Motor neuron (in vitro differentiated cells): ENCODE measurements around the gene ERF. TPM values are rescaled to one million over a fixed set of nuclear protein-coding genes. Genes with fewer than 3 reads are reported as not detected.

Experiments
- ATAC-seq, 8 experiments: fragments of 200-7000 bp; cut with Tn5 transposase; replicated peaks in 6 of 8; 2 replicates each; pipeline ENCODE4 v1.8.0; 2021; ENCODE audit warnings: mild to moderate bottlenecking in 8 of 8, moderate library complexity in 8 of 8
- H3K27ac ChIP-seq, 2 donors: fragments of 250-450 bp; sonication (Bioruptor Pico); 2 replicates each; pipeline ENCODE4 v1.9.0; 2021; ENCODE audit warnings: antibody characterized with exemption in 2 of 2, mild to moderate bottlenecking in 2 of 2, moderate library complexity in 1 of 2
- H3K4me1 ChIP-seq, 2 donors: fragments of 250-450 bp; sonication (Bioruptor Pico); replicated peaks in 1 of 2; 2 replicates each; pipeline ENCODE4 v1.6.1; 2021; ENCODE audit warnings: antibody characterized with exemption in 2 of 2, mild to moderate bottlenecking in 2 of 2, moderate library complexity in 1 of 2
- H3K4me3 ChIP-seq, 5 donors: fragments of 250-450 bp; sonication (Bioruptor Pico); 2 replicates each; pipeline ENCODE4 v1.9.0; 2021; ENCODE audit warnings: antibody characterized with exemption in 5 of 5, mild to moderate bottlenecking in 5 of 5, moderate library complexity in 4 of 5
- WGBS, 10 experiments: fragments of 450-650 bp; shearing (Covaris generic); methylation state at CpG; one replicate each; pipeline ENCODE4 v1.0.0; 2022; 5-methylcytosine and 5-hydroxymethylcytosine counted together
- in situ Hi-C, 9 experiments: fragments of 400-800 bp; cut with MboI; loops; one replicate each; pipeline ENCODE4 v1.15.0; 2021; ENCODE audit warnings: low sequenced_read_pairs in 9 of 9, low pct_unique_long_range_greater_than_20kb in 2 of 9; ENCODE audit not compliant: unreplicated experiment in 9 of 9
- total RNA-seq, 8 experiments: library from RNA; unstranded; fragments of 300-600 nt; gene quantifications; 2 replicates each; pipeline versions ENCODE4 v1.2.3 to v1.2.4, GENCODE V29; 2022

The ERF gene
- total RNA-seq, 8 experiments from 2014 or later: 8.4 to 55.4 (median 17.4) TPM

DNA sequence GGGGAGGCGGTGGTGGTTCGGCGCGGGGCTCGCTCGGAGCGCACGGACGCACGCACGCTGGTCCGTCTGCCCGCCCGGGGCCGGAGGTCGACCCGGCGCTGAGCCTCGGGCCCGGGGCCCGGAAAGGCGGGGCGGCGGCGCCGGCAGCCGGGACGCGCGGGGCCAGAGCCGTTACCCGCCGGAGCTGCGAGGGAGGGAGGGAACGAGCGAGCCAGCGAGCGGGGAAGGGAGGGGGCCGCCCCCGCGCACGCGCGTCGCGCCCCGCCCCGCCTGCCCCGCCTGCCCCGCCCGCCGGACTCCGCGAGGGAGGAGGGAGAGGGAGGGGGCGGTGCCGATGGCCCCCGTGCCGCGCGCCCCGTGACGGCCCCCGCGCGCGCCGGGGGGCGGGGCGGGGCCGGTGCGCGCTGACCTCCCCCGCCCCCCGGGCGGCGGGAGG is 29.2 kb upstream of the ERF start:
- no CpG with 5 or more reads among the region's 76 CpGs for WGBS, 10 experiments
- H3K4me1 ChIP-seq: peaks cover 36 to 43% of the 10 kb centered on the region in 2 donors
- in situ Hi-C loops: no loop called here

DNA sequence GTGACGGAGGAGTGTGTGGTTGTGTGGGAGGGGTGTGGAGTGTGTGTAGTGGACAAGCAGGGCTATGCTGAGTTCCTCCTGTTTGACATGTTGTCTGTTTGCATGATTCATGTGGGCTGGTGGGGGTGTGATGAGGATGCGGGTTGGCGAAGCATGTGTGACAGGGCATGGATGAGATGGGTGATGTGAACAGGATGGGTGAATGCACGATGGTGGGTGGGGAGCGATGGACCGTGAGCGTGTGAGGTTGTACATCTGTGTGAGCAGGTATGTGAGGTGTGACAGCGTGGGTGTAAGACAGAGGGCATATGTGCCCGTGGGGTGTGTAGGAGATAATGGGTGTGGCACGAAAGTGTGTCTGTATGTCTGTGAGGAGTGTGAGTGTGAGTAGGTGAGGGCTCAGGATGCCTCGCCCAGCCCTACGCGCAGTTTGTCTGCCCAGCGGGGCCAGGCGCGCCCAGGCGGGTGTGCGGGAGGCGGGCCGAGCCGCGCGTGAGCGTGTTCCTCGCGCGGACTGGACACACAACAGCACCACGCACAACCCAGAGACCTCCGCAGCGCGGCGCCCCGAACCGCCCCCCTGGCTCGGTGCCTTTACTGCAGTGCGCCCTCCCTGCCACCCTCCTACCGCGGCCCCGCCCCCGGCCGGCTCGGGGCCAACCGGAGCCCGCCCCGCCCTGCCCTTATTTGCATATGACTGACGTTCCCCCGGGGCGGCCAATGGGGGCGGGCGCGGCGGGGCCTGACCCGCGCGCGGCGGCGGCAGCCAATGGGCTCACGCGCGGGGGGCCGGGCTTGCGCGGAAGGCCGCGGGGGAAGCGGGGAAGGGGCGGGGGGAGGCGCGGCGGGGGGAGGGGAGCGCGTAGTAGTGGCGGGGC is 28.5 kb upstream of the ERF start:
- Histone ChIP-seq H3K4me1 (peaks cover 40 to 49% of the 10 kb centered on the region in 2 donors), H3K4me3 (peak overlapping the region; percentile 81 to 98 (median 97)), H3K27ac (peak overlapping the region; percentile 98 to 100)
- 0 to 41% (median 29%) methylated on average over 1 to 6 of the region's 74 CpGs; no CpG with 5 or more reads in 6 of the 10 experiments for WGBS, 10 experiments
- in situ Hi-C loops: no loop called here
- ATAC-seq: peak; percentile 22 to 60 (median 52)

More for the DNA sequence above, 29.2 kb upstream of the ERF start:
- H3K27ac ChIP-seq: peak overlapping the region; percentile 98 to 100
- H3K4me3 ChIP-seq: peak overlapping the region; percentile 81 to 98 (median 97)
- ATAC-seq: peak in 4 of 8 experiments; percentile 5 to 15 (median 8)

DNA sequence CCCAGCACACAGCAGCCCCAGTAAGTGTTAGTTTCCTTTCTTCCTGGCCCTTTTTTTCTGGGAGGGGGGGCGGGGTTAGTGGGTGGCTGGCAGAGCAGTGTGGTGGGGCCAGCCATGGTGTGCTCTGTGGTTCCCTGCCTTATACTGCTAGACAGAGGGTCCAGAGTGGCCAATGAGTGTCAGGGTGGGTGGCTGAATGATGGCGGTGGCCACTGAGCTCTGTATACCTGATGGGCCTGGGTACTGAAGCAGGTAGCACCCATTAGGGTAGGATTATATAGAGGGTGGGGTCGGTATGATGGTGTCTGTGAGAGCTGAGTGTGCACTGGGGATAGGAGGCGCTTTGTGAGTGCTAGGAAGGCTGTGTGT is 27.9 kb upstream of the ERF start:
- in situ Hi-C loops: no loop called here
- H3K4me3 ChIP-seq: peak overlapping the region; percentile 81 to 98 (median 97)
- H3K27ac ChIP-seq: peak overlapping the region; percentile 78 to 89

DNA sequence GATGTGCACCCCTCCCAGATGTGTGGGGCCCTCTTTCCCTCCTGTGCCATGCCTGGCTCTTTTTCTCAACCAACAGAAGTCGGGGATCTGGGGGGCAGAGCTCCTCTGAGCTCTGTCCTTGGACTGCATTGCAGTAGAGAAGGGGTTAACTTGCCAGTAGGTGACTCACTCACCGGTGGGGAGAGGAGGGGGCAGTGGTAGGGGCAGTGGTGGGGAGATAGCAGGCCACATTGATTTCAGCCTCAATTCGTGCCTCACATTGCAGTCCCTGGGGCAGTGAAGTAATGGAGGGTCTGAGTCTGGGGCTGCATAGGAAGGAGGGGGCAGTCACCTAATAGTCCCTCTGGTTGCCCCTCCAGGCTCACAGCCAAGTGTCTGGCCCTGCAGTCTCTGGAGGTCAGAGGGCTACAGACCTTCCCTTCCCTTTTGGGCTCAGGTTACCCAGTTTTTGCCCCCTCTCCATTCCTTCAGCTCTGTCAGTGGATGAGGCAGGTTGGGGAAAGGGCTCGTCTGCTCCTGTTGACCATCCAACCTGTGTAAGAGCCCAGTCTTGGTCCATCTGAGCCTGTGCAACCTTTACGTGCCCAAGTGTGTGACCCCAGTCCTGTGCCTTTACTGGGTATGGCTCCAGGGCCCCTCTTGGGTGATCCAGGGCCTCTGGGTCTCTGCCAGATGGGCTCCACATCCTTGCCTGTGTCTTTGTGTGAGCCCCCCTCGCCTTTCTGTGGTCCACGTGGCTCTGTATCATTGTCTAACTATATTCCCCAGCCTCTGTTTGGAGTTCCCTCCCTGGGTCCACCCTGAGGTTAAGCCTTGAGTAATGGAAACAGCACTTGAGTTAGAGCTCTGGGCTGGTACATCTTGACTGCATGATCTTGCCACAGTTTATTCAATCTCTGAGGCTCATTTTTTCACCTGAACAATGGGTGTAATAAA is 27.2 kb upstream of the ERF start:
- 0 to 57% (median 0%) methylated on average over 1 to 3 of the region's 7 CpGs; no CpG with 5 or more reads in 5 of the 10 experiments for WGBS, 10 experiments
- H3K27ac ChIP-seq: peak overlapping the region; percentile 78 to 89
- peaks cover 52 to 53% of the 10 kb centered on the region in 2 donors for H3K4me1 ChIP-seq
- H3K4me3 ChIP-seq: peak overlapping the region; percentile 60 to 98 (median 96)
- ATAC-seq: peak in 5 of 8 experiments; percentile 7 to 26 (median 15)
- in situ Hi-C loops: no loop called here

More for the DNA sequence above, 27.9 kb upstream of the ERF start:
- no peak for ATAC-seq
- WGBS, 10 experiments: 0 to 8% methylated on average over 1 to 2 of the region's 4 CpGs; no CpG with 5 or more reads in 8 of the 10 experiments
- peaks cover 46 to 49% of the 10 kb centered on the region in 2 donors for H3K4me1 ChIP-seq

DNA sequence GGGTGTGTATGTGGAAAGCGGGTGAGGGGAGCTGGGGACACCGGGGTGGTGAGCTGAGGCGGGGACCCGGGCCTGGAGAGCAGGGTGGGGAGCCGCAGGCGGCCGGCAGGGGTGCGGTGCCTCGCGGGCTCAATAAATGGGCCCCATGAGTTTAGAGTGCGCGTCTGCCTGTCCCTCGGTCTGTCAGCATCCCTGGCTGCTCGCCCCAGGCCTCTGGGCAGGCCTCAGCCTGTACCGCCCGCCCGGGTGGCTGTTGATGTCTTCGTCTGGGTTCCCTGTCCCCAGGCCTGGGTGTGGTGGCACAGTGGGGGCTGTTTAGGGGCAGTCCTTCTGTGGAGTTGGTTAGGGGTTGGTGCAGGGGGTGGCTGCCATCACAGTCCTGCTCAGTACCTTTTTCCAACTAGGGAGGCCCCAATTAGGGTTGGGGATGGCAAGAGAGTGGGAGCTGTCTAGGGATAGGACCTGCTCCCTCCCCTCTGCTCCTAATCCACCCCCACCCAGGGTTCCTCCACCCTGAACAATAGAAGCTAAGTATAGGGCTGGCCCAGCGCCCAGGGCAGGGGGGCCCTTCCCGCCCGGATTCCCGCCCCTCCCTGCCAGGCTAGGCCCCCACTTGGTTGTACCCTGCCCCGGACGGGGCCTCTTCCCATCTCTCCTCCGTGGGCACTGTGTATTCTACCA is 26.4 kb upstream of the ERF start:
- peak; percentile 6 to 28 (median 20) for ATAC-seq
- no CpG with 5 or more reads among the region's 25 CpGs for WGBS, 10 experiments
- Histone ChIP-seq H3K27ac (peak overlapping the region; percentile 78 to 89), H3K4me3 (peak overlapping the region; percentile 60 to 98 (median 96)), H3K4me1 (peaks cover 52 to 53% of the 10 kb centered on the region in 2 donors)
- in situ Hi-C loops: no loop called here

DNA sequence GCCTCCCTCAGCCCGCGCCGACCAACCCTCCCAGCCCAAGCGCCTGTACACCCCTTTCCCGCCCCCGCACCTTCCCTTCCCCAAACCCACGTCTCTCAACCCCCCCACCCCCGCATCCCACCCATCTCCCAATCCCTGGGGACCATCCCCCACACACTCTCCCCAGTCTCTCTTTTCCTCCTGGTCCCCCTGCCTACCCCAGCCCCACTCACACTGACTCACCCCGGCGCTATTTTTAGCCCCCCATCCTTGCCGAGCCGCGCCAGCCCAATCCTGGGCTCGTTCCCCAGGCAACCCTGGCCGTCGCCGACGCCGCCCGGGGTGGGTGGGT is 25.9 kb upstream of the ERF start:
- no CpG with 5 or more reads among the region's 20 CpGs for WGBS, 10 experiments
- ATAC-seq: peak; percentile 2 to 39 (median 26)
- Histone ChIP-seq H3K4me3 (peak overlapping the region; percentile 60 to 98 (median 96)), H3K4me1 (peaks cover 47 to 48% of the 10 kb centered on the region in 2 donors), H3K27ac (peak overlapping the region; percentile 78 to 89)
- in situ Hi-C loops: no loop called here

DNA sequence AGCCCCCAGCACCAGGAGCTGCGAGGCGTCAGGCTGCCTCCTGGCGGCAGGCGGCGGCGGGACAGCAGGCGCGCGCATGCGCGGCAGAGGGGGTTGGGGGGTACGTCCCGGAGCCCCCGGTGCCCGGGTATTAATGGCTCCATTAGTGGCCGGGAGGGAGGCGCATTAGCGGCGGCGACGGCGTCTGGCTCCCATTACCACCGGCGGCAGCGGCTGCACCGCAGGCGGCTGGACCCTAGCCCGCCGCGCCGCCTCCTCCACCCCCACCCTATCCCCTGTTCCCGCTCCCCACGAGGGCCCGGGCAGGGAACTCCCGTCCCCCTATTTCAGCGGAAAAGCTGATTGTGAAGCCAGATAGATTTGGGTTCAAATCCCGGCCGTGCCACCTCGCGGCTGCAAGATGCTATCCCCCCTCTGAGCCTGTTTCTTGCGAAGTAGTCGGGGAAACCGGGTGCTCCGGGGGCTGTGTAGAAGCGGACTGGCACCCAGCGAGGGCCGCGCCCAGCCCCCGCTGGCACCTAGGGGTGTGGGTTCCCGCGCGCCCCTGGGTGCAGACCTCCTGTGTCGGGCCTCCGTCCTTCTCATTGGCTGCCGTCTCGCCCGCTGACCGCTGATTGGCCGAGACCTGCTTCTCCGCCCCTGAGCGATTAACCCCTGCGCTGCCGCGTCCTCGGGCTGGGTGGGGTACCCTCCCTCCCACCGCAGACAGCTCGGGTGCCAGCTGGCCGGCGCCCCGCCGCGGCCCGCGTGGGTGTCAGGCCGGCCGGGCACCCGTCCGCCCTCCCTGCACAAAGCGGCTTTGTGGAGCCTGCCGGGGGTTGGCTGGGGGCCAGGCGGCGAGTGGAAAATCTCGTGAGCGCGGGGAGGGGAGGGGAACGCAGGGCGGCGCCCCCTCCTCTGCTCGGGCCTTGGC is 25.2 kb upstream of the ERF start:
- H3K27ac ChIP-seq: peak overlapping the region; percentile 78 to 89
- peak overlapping the region; percentile 60 to 98 (median 96) for H3K4me3 ChIP-seq
- H3K4me1 ChIP-seq: peaks cover 42% of the 10 kb centered on the region in 2 donors
- in situ Hi-C loops: no loop called here
- ATAC-seq: peak; percentile 16 to 59 (median 42)
- WGBS, 10 experiments: 0% methylated on average over 26 of the region's 89 CpGs; no CpG with 5 or more reads in 9 of the 10 experiments

DNA sequence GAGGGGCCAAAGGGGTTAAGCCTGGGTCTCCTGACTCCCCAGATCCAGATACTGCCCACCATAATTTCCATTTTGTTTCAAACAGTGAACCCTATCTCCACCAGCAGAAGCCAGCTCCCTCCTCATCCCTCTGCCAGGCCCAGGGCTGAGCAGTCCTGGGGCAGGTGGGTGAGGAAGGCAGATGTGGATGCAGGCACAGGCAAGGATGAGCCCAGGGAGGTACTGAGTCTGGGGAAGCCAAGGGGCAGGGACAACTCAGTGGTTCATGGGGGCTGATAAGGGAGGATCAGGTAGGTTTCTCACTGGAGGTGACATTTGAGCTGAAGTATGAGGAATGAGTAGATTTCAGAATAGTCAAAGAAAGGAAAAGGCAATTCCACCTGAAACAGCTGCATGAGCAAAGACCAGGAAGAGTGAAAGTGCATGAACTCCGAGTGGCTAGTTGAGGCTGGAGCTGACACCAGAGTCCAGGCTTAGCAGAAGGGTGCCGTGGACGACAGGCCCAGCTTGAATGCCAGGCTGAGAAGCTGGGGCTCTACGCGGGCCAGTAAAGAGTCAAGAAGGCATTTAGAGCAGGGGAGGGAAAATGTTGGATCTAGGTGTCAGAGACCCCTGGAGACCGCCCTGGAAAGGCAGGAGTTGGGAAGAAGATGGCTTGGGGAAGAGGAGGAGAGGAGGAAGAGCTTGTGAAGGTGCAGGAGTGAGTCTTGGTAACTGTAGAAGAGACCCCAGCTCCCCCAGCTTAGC is 24.4 kb upstream of the ERF start:
- ATAC-seq: no peak
- peak overlapping the region; percentile 60 to 98 (median 96) for H3K4me3 ChIP-seq
- peaks cover 42 to 43% of the 10 kb centered on the region in 2 donors for H3K4me1 ChIP-seq
- in situ Hi-C loops: no loop called here
- 4 to 40% (median 14%) methylated on average over 1 to 6 of the region's 6 CpGs; no CpG with 5 or more reads in 5 of the 10 experiments for WGBS, 10 experiments
- peak overlapping the region; percentile 78 to 89 for H3K27ac ChIP-seq

DNA sequence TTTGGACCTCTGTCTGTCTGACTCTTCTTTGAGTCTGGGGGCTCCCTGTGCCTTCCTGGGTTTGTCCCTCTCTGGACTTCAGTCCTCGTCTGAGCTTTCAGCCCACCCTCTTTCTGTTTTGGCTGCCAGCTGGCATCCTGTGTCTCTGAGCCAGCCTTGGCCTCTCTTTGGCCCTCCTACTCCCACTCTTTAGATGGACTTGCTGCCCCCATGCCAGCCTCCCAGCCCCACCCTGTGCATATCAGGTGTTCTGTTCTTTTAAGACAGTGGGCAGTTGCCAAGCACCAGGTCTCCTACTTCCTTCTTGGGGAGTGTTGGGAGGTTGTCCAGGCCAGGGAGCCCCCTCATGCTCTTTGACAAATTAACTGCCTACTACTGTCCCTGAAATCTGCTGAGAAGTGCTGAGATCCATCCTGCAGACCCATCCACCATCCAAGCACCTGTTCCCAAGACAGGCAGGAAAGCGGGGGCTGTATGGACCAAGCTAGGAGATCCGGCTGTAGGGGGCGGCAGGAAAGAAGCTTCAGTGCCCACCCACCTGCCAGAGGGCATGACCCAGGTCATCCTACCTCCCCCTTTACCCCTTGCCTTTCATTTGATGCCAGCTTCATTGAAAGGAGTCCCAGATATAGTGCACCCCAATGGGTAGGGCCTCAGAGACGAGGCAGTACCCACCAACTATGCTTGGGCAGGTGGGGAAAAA is 23.7 kb upstream of the ERF start:
- 60 to 100% (median 84%) methylated on average over 1 to 3 of the region's 5 CpGs; no CpG with 5 or more reads in 7 of the 10 experiments for WGBS, 10 experiments
- in situ Hi-C loops: no loop called here
- Histone ChIP-seq H3K4me1 (peaks cover 42 to 43% of the 10 kb centered on the region in 2 donors), H3K27ac (peak overlapping the region in 1 of 2 donors; percentile 89), H3K4me3 (peak overlapping the region in 2 of 5 donors; percentile 96 to 98)
- no peak for ATAC-seq

DNA sequence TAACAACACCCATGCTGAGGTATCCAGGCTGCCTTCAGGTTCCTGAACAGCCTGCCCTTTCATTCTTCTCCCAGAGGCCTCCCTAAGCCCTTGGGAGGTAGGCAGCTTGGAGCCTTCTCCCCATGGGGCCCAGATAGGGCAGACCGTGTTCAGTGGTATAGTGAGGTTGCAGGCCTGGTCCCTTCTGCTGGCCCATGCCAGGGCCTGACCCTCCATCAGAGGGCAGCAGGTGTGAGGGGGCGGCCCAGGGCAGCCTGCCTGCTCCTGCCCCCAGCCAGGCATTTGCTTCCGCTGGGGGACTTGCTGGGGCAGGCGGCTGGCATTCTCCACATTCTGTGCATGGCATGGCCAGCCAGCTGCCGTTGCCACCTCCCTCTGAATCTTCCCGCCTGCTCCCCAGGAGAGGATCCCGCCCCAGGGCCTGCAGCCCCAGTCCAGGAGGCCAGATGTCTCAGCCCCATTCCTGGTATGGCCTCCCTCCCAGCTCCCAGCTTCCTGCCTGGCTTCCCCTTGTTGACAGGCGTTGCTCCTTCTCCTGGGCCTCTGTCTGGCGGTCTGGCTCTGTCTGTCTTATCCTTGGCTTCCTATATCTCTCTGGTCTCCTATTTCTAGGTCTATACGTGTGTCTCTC is 23.0 kb upstream of the ERF start:
- Histone ChIP-seq H3K4me1 (peaks cover 36 to 38% of the 10 kb centered on the region in 2 donors), H3K27ac (peak overlapping the region in 1 of 2 donors; percentile 27), H3K4me3 (no peak overlapping the region)
- ATAC-seq: peak in 3 of 8 experiments; percentile 0 to 2 (median 2)
- 0 to 92% (median 78%) methylated on average over 1 to 6 of the region's 10 CpGs; no CpG with 5 or more reads in 4 of the 10 experiments for WGBS, 10 experiments
- in situ Hi-C loops: no loop called here
